Measurements from ENCODE around the gene BOD1L1. TPM values are rescaled to one million over a fixed set of nuclear protein-coding genes. Genes with fewer than 3 reads are reported as not detected.

Gene BOD1L1
- total and polyA plus RNA-seq, 2 of the 8 experiments (the other 6 are each of a cell fraction or from before 2014, with no cell fraction given) = 6.8 to 39.3 TPM

DNA sequence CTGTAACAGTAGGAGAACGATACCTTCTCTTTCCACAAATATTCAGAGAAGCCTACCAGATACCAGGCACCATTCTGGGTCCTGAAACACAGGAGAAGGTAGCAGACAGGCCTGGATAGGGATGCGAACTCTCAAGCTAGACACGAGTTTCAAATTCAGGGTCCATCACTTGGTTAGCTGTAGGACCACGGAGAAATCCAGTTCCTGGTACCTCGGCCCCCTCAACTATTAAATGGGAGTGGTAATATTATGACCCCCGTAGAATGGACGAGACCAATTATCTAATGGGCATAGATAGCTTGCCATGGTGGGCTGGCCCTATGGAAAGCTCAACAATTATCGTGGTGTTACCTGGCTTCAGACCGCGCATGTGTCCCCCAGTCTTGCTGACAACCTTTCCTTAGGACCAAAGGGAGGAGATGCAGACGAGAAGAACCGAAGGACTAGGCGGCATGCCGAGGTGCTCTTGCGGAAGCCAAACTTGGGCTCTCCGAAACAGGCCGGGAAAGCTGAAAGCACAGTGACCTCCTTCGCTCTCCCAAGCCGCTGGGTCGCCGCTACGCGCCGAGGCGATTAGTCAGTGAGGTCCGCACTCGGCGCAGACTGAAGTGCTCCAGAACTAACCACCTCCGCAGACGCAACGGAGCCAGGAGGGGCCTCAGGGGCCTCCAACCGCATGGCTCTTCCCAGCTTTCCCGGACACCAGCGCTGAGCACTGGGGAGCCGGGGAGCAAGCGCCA, 102.9 kb downstream of the BOD1L1 start (continued):
- TF ChIP-seq CHD7 (IDR thresholded peaks at IDR 0.05; ENCODE audit: insufficient replicate concordance, low read length) (no peak), CTBP2 (IDR thresholded peaks at IDR 0.05; ENCODE audit: borderline replicate concordance, insufficient read depth, insufficient read length, low read length) (peak; percentile 69), POLR2A (IDR thresholded peaks at IDR 0.05; ENCODE audit: control extremely low read depth in 1 of 2, low read depth in 2 of 2, low read length in 2 of 2) (no peak), NANOG (IDR thresholded peaks at IDR 0.05; ENCODE audit: insufficient read depth, low read depth, low read length, poor library complexity, severe bottlenecking) (no peak), CEBPB (IDR thresholded peaks at IDR 0.05; ENCODE audit: low read depth, low read length) (no peak), EZH2 (IDR thresholded peaks at IDR 0.05; ENCODE audit: low read depth, low read length, severe bottlenecking) (peak; percentile 93), TAF7 (optimal IDR thresholded peaks at IDR 0.05; ENCODE audit: borderline replicate concordance, low read depth, low read length) (no peak), SIN3A (conservative IDR thresholded peaks at IDR 0.05 in 1 of 2, IDR thresholded peaks at IDR 0.05 in 1 of 2; ENCODE audit: low read depth in 1 of 2, low read length in 2 of 2) (no peak), POLR2AphosphoS5 (IDR thresholded peaks at IDR 0.05; ENCODE audit: low read depth, low read length) (no peak), SAP30 (IDR thresholded peaks at IDR 0.05; ENCODE audit: insufficient read depth, insufficient replicate concordance, low read length) (no peak)

Measured in H1 (cell line).